ENCODE results near the gene TMEM130. TPM values are rescaled to one million over a fixed set of nuclear protein-coding genes. Genes with fewer than 3 reads are reported as not detected.

The TMEM130 gene
- total and polyA plus RNA-seq, 2 experiments from 2014 or later: 1.5 to 2.0 TPM

- TF ChIP-seq ZNF462 (CRISPR knock-in tag; IDR thresholded peaks at IDR 0.05) (no peak), ZNF331 (CRISPR knock-in tag; IDR thresholded peaks at IDR 0.05; ENCODE audit: low read depth) (no peak), EZH2phosphoT487 (IDR thresholded peaks at IDR 0.05; ENCODE audit: unreplicated experiment) (no peak), ZNF114 (CRISPR knock-in tag; IDR thresholded peaks at IDR 0.05) (no peak), CTCF (conservative IDR thresholded peaks at IDR 0.05; ENCODE audit: low read depth in 2 of 2) (no peak), EZH2 (IDR thresholded peaks at IDR 0.05; ENCODE audit: low read depth, unreplicated experiment) (no peak), ETS1 (IDR thresholded peaks at IDR 0.05) (no peak)
Observed at GRCh38 chr7:98852826-98853225, 17.0 kb downstream of the TMEM130 start (continued).
